ENCODE data around the gene SLC25A26.

The SLC25A26 gene

DNA sequence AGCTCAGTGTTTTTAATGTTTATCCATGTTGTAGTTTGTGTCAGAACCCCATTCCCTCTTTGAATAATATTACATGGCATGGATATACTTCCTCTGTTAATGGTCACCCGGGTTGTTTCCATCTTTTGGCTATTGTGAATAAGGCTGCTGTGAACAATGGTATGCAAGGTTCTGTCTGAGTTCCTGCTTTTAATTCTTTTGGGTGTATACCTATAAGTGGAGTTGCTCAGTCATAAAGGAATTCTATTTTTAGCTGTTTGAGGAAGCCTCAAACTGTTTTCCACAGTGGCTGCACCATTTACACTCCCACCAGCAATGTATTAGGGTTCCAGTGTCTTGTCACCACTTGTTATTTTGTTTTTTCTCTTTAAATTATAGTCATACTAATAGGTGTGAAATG, 99.6 kb downstream of the SLC25A26 start:
- DNase-seq (ENCODE audit: low read depth in 2 of 2) = no peak

DNA sequence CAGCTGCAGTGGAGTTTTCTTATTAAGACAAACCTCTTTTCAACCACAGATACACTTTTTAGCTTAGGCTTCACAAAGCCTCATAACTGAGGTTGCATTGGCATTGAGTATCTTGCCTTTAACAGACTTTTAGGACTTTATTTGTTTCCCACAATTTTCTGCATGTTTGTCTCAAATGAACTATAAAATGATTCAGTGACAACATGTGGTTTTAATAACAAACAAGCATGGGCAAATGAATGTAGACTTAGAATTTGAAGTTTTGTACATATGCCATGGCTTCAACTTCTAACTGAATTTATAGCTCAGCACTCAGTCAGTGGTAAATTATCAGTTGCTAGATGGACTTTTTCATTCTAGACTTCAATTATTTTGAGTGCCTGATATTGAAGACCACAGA, 101.6 kb downstream of the SLC25A26 start:
- no peak for DNase-seq (ENCODE audit: low read depth in 2 of 2)

DNA sequence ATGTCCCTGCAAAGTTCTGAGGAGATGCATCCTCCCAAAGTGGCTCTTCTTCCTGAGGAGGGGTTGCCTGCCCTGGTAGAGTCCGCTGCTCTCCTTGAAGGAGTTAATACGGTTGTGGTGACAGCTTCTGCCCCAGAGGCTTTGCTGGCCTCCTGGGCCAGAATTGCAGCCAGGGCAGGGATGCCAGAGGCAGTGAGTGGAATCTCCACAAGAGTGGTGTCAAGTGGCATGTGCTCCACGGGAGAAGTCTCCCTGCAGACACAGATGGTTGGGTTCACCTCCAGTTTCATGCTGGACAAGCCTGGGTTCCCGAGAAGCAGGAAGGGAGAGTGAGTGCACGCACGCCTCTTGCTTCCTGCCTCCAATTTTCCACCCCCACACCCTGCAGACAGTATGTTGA, 105.5 kb downstream of the SLC25A26 start:
- no peak for DNase-seq (ENCODE audit: low read depth in 2 of 2)

DNA sequence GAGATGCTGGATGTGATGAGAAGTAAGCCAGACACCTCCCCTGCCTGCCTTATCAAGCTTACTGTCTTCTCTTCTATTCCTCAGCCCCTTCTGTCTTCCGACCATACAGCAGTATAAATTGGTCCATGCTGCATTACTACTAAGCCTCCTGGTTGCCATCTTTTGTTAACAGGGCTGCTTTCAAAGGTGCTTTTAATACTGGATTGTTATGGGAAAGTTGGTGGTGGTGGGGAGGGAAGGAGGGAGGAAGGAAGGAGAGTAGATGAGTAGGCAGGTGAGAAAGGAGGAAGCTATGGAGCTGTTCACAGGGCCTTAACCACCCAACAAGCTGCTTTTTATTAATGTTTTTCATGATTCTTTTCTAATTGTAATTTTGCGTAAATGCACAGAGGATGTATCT, 114.9 kb downstream of the SLC25A26 start:
- no peak for DNase-seq (ENCODE audit: low read depth in 2 of 2)

DNA sequence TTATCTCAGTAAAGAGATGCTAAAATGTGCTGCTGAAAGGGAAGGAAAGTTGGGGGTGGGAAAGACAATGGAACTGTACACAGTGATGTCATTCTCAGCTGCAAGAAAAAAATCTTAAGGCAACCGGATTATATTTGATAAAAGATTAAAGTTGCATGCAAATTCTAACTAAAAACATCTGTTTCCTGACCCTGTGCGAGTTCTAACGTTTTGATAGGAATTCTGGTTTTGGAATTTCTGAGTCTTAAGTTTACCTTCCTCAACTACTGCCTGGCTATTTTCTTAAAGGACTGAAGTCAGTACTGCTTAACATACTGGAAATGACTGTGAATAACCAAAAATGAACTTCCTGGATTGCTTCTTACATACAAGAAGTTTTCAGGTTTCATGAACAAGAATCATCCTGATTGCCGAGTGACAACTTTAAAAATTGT, 115.5 kb downstream of the SLC25A26 start:
- no peak for DNase-seq (ENCODE audit: low read depth in 2 of 2)

DNA sequence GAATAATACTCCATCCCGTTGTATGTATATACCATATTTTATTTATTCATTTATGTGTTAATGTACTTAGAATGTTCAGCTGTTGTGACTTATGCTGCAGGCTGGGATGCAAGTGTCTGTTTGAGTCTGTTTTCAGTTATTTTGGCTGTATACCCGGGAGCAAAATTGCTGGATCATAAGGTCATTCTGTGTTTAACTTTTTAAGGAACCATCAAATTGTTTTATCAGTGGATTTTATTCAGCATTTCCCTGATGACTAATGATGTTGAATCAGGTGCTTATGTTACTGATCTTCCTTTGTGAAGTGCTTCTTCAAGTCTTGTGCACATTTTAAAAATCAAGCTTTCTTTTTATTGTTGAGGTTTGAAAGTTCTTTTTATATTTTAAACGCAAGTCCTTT, 118.1 kb downstream of the SLC25A26 start:
- no peak for DNase-seq (ENCODE audit: low read depth in 2 of 2)

DNA sequence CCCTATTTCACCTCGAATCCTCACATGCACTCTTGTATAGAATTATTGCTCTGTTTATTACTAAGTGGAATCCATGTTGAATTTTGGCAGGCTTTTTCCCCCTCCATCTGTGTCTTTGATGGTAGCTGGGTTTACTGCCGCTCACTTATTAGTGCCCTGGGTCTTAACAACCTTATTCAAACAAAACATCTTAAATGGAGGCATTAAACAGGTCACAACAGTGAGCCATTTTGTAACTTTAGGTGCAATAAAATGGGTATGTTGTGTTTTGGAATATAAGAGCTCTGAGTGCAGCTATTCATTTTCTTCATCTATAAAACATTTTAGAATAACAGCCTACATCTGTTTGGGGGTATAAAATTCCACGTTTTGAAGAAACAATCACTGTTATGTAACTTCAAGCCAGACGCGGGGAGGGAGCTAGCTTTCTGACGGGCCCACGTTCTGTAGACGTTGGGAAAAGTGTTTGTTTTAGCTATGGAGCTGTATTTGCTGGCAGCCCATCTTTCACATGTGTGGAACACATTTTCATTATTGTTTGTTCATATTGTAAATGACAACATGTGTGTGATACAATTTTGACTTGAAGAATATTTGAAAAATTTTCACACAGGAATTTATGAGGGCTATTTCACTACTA, 122.0 kb downstream of the SLC25A26 start:
- DNase-seq (ENCODE audit: low read depth in 2 of 2) = no peak

DNA sequence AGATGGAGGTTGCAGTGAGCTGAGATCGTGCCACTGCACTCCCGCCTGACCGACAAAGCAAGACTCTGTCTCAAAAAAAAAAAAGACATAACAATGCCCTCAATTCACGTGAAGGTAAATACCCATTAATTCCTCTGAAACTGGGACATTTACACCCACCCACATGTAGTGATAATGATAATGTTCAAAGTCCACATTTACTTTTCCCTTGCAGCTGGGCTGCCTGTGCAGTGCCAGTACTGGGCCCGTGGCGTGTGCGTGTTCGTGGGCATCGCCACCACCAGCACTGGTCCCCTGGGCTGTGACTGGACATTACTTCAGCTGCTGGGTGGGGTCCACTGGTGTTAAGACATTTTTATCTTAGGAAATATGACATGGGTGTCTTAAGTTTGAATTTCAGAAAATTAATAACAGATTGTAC, 123.6 kb downstream of the SLC25A26 start:
- no peak for DNase-seq (ENCODE audit: low read depth in 2 of 2)

DNA sequence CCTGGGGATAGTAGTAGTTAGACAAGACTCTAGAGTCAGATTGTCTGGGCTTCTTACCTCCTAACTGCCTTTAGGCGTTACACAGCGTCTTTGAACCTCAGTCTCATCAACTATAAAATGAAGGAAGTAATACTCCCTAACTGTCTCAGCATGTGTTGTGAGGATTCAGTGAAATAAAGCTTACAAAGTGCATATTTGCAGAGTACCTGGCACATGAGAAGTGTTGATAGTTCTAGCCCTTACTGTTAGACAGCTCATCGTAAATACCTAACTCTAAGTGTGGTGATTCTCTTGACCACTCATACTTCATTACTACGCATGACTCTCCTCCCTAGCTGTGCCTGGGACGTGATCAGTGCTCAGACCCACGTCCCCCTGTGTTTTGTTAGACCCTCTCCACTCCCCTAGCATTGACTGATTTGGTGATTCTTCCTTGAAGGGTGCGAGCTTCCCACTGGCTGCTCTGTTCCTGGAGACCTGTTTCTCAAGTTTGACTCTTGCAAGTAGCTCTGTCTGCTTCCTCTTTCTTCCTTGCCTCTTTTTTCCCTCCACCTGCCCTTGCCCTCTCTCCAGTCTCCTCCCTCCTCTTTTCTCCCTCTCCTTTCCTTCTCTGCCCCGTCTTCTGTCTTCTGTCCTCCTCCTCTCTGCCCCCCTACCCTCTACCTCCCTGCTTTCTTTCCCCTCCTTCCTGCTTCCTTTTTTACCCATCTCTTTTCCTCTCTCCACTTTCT, 124.2 kb downstream of the SLC25A26 start:
- DNase-seq (ENCODE audit: low read depth in 2 of 2) = no peak

DNA sequence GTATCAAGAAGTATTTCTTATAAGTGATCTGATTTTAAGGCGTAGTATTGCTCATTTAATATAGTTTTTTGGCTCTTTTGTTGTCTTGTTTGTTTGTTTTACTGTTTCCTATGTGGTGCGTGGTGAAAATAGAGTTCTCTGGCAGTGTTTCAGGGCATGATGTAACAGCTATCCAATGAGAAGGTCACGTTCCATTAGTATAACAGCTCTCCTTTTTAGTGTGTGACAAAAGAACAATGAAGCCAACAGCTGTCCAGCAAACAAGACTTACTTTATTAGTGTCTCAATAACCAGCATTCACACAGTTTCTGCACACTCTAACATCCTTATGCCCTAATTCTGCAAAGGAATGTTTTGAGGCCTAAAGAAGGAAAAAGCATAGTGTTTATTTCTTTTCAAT, 127.9 kb downstream of the SLC25A26 start:
- no peak for DNase-seq (ENCODE audit: low read depth in 2 of 2)

DNA sequence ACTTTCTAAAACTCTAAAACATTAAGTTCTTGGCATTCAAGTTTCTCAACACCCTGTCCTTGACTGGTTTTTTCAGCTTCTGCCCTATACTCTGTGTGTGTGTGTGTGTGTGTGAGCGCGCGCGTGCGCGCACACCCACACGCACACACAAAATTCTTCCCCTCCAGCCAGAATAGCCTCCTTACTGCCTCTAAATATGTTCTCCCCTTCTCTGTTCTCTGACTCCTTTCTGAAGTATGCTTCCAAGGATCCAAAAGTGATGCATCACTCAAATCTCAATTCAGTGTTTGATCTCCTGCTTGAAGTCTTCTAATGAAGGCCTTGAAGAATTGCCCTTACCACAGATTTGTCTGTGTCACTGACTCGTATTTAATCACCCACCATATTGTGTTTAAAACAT, 129.8 kb downstream of the SLC25A26 start:
- DNase-seq (ENCODE audit: low read depth in 2 of 2) = no peak

DNA sequence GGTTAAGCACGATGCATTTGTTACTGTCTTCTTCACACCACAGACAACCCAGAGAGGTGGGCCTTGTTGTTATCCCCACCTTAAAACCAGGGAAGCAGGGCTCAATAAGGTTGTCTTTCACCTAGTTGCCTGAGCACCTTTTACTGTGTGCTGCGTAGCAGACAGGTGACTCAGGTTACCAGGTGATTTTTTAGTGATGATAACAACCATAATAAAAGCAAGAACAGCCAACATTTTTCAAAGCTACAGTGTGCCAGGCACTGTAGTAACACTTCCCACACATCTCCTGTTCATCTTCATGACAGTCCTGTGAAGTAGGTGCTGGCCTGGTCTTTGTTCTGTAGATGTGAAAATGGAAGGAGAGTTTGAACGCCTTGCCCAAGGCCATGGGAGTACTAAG, 132.2 kb downstream of the SLC25A26 start:
- DNase-seq (ENCODE audit: low read depth in 2 of 2) = no peak

DNA sequence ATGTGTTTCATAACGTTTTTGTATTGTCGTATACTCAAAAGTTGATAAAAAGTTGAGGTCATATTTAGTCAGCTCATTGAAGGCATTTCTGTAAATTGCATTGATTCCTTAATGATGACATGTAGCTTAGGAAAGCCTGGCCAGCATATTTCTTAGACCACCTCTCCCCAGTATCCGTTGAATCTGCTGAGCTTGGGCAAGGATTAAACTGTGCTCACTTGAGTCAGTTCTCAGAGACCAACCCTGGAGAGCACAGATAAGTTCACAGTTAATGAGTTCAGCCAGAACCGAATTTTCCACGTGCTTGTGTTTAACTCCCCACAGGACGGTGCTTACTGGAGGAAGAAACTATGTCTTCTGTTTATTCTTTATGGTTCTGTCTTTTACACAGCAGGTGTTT, 132.7 kb downstream of the SLC25A26 start:
- DNase-seq (ENCODE audit: low read depth in 2 of 2) = no peak

DNA sequence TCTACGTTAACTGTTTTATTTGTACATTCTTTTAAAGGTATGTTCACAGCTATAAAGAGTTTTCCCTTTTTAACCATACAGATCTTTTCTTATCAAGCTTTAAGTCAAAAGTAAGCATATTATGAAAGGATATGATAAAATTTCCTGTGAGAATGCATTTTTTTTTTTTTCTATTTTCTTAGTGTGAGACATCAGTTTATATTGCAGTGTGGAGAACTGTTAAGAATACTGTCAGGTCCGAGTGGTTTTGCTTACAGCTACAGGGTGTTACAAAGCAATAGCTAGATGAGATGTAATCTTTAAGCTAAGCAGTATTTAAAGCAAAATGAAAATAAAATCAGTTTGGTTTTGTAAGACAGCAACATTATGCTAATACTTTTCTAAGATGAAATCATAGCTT, 133.2 kb downstream of the SLC25A26 start:
- DNase-seq (ENCODE audit: low read depth in 2 of 2) = no peak

DNA sequence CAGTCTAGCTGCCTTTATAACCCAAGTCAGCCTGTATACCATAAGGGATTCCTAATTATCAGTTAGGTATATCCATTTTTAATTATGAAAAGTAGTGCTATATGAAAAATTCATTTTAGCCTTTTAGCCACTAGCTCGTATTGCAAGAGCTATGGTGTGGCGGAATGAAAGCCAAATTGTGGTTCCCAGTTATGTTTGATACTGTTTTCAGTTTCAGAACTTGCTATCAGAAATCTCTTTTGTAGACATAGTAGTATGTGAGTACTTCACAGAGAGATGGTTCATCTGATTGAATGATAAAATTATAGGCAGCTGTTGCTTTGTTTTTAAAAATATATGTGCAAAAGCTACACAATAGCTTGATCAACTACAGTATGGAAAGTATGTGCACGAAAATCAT, 134.6 kb downstream of the SLC25A26 start:
- DNase-seq (ENCODE audit: low read depth in 2 of 2) = no peak

DNA sequence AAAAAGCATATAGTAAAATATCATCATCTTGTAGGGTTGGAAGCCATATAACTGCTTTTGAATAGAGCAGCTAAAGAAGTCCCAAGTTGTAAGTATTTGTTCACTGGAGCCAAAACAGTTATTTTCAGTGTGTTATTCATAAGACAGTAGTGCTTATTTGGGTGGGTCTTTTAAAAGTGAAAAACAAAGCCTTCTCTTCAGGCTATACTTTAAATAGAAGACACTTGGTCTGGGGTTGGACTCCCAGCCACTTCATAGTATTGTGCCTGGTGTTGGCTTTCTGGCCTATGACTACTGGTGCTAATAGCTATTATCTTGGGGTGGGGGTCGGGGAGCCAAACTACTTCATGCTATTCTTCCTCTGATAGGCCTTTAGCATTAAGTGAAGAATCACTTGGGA, 135.2 kb downstream of the SLC25A26 start:
- DNase-seq (ENCODE audit: low read depth in 2 of 2) = no peak

DNA sequence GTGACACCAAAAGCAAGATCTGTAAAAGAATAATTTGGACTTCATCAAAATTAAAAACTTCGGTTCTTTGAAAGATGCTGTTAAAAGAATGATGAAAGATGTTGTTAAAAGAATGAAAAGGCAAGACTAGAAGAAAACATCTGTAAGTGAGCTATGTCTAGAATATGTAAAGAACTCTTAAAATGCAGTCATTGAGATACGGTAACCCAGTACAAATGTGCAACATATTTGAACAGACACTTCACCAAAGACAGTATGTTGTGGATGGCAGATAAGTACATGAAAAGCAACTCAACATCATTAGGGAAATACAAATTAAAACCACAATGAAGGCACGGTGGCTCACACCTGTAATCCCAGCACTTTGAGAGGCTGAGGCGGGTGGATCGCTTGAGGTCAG, 140.6 kb downstream of the SLC25A26 start:
- DNase-seq (ENCODE audit: low read depth in 2 of 2) = no peak

DNA sequence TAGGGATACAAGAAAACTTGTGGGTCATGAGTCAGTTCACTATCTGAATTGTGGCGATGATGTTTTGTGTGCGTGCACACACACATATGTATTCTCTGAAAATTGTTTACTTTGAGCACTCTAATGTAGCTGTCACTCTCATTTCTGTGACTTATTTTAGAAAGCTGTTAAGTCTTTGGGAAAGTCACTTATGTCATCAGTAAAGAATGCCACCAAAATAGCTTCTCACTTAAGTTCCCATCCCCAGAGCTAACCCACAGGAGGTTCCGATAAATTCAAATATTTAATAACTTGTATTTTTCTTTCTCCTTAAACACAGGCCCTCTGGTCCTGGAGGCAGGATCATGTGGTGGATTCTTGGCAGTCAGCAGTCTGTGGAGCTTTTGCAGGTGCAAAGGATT, 141.7 kb downstream of the SLC25A26 start:
- no peak for DNase-seq (ENCODE audit: low read depth in 2 of 2)

DNA sequence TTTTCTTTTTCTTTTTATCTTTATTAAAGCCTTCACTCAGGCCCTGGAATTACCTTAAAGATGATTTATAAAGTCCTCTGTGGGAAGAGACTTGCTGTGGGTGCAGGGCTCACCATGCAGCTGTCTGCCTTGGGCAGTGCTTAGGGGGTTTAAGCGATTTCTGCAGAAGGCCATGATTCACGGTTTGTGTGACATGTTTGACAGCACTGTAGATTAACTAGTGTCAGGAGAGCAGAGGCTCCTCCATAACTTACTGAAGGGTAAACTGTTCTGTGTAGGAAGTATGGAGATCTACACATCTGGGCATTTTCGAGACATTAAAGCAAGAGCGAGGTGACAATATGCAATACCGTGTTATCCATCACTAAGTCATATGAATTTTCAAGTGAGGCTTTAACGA, 142.3 kb downstream of the SLC25A26 start:
- no peak for DNase-seq (ENCODE audit: low read depth in 2 of 2)

DNA sequence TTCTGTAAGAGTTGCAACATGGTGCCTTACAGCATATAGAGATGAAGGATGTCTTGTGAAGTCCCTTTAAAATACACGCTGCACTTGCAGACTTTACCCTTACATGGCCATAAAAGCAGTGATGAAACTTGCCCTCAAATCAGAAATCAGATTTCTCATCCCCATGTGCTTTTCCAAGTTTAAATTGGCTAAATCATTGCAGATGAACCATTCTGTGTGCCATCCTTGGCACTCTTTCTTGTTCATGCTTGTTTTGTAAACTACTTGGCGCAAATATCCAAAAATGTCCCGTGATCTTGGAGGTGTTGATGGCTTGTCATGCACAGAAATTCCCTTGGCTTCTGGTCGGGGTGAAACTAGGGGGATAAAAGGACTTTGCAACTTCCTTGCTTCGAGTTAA, 144.3 kb downstream of the SLC25A26 start:
- no peak for DNase-seq (ENCODE audit: low read depth in 2 of 2)

DNA sequence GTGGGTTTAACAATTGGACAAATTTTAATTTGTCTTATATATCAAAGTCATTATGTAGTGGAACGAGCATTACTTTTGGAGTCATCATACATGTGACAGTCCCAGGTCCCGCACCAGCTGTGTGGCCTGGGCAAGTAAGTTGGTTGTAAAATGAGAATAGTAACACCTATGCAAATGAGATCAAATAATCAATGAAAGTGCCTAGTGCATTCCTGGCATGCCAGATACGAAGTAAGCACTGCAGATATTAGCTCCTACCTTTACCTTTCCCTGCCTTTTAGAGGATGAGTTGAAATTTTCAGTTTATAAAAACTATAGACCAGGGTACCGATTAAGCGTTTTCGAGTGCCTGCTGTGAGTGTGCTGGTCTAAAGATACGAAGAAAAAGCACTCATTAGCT, 145.9 kb downstream of the SLC25A26 start:
- no peak for DNase-seq (ENCODE audit: low read depth in 2 of 2)

DNA sequence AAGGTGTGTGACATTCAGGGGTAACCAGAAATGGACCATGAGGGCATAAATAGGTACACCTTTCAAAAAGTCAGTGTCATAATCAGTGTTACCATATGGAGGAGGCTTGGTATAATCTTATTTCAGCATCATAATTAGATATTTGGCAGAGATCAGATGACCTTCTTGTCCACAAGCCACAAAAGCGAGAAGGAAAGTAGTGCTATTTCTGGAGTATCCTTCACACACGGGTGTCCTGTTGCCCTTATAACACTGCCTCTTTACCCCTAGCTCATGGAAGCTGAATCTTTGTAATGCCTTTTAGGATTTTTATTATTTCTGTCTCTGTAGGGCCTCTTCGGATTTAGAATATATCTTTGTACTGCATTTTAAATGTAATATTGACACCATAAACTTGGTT, 147.2 kb downstream of the SLC25A26 start:
- no peak for DNase-seq (ENCODE audit: low read depth in 2 of 2)

DNA sequence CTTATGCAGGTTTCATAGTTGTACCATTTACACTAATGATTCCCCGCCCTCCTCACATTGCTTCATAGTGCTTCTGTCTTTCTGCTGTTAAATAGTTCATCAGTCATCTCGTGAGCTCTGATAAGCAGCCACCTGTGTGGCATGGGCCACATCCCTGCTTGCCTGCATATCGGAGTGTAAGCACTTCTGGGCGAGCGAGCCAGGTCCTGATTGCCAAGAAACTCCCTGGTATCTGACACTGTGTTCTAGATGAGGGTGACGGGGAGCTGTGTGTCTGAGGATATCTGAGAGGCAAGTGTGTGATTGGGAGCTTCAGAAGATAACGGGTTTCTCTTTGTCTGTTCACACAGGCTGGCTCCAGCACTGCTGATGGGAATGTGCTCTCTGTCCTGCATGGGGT, 149.4 kb downstream of the SLC25A26 start:
- DNase-seq (ENCODE audit: low read depth in 2 of 2) = no peak

DNA sequence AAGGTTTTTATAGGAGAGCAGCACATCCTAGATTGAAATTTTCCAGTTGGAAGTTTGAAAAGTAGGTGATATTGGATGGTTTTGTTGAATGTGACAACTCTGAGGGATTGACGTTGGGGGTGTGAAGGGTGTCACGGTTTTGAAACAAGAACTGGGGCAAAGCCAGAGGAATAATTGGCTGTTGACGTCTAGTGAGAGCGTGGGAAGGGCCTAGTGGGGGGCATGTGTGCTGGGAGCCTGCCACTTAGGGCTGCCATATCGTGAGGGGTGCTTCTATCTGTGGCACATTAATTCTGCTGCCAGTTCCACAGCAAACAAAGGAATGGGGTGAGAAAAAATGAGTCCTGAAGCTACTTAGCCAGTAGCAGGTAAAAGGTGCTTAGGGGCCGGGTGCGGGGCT, 150.6 kb downstream of the SLC25A26 start:
- no peak for DNase-seq (ENCODE audit: low read depth in 2 of 2)

Measured in stimulated activated CD8-positive, alpha-beta memory T cell treated with anti-CD3 and anti-CD28 coated beads, Interleukin-2, amount 100 ng/mL, for 48 hours (primary cell).